GM21717 (cell line): ENCODE results near the gene CUL7.
A peak's percentile ranks its signal among the peaks of the same experiment; 100 is the strongest.
"Not testable (repeated sequence)": the region's sequence is repeated elsewhere in the genome, so short reads cannot be mapped to it uniquely, and the experiment has no call there.

Experiments used
- ATAC-seq: cut with Tn5 transposase; IDR thresholded peaks from one replicate; pipeline ENCODE4 v1.9.1; 2021; ENCODE audit warnings: mild to moderate bottlenecking, moderate library complexity; ENCODE audit not compliant: unreplicated experiment

The CUL7 gene

GRCh38 chr6:43050981-43051380 is 2.7 kb downstream of the CUL7 start:
- no peak for ATAC-seq

DNA sequence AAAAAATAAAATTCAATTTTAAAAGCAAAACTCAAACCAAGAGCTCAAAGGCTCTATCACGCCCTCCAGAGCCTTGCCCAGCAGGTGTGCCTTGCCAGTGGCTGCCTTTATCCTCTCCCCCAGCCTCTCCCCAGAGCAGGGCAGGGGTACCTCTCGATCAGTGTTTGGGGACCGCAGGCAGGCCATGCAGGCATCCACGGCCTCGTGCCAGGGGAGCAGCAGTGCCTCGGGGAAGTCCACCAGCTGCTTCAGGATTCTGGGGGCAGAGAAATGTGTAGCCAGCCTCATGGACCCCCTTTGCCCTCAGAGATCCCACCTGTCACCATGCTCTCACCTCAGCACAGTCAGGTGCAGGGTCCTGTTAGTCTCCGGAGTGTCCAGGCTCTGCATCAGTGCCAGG is 5.7 kb downstream of the CUL7 start:
- ATAC-seq = no peak

DNA sequence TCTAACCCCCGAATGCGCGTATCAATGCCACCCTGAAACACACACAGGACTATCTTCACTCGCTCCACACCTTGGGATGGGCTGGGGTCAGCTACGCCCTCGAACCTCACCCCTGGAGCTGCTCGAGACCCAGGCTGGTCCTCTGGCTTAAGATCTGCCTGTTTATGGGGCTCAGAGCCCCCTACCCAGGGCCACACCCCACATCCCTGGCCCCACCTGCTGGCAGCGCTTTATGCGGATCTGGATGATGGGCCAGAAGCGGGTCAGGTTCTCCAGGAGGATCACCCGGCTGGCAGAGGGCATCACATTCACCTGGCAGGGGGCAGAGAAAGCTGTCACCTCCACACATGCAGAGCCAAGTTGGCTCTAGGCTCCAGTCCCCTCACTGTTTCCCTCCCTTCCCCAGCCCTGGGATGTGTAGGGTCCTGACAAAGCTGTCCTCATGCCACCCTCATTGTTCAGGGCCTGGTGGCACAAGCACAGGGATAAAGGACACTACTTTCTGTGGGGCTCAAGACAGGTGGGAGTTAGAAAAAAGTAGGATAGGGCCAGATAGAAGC is 8.2 kb downstream of the CUL7 start:
- ATAC-seq = no peak

- ATAC-seq = no peak
Measured at GRCh38 chr6:43043310-43043709, 10.3 kb downstream of the CUL7 start.

DNA sequence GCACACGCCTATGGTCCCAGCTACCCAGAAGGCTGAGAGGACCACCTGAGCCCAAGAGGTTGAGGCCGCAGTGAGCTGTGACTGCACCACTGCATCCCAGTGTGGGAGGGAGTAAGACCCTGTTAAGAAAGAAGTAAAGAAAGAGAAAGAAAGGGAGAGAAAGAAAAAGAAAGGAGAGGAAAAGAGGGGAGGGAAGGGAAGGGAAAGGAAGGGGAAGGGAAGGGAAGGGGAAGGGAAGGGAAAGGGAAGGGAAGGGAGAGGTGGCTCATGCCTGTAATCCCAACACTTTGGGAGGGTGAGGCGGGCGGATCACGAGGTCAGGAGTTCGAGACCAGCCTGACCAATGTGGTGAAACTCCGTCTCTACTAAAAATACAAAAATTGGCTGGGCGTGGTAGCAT is 12.2 kb downstream of the CUL7 start:
- not testable (repeated sequence) for ATAC-seq

DNA sequence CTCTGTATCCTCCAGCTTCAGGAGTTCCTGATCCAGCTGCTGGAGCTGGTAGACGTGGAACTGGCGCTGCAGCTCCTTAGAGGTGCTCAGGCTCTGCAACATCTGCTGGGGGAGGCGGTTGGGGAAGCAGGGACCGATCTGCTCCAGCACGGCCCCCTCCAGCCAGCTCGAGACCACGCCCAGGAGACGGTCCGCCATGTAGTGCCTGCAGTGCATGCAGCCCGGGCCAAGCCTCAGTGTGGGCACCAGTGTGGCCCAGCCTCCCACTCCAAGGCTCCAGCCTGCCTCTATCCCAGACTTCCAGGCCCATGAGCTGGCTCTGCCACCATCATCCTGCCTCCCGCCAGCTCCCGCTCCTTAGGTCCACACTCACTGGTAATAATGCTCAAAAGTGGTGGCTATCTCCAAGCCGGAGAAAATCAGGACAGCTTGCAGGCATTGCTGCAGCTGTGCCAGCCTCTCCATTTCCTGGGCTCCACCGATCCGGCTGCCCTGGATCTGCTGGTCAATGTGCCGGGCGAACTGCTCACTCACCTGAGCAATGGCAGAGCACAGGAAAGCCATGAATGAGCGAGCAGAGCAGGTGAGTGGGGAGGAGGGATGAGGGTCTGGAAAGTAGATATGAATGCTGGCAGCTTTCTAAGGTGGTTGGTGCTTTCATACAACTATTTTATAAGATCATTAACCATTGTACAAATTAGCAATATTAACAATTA is 13.0 kb downstream of the CUL7 start:
- ATAC-seq = no peak

GRCh38 chr6:43038727-43039126 is 14.9 kb downstream of the CUL7 start:
- no peak for ATAC-seq

- ATAC-seq = no peak
Measured at GRCh38 chr6:43037706-43038105, 15.9 kb downstream of the CUL7 start.

DNA sequence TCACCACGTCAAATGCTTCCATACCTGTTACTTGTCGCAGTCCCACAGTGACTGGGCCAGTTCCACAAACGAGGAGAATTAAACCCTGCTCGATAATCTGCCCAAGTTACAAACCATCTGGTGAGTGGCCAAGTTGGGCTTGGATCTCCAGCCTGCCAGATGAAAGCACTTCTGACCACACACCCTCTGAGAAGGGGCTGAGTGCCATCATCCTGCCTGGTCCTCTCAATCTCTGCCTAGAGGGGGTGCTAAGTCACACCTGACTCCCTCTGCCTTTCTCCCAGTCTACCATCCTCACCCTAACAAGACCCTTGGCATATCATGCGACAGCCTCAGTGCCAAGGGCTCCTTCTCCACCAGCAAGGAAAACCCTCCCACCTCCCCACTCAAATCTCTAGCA is 16.5 kb downstream of the CUL7 start:
- ATAC-seq = no peak

DNA sequence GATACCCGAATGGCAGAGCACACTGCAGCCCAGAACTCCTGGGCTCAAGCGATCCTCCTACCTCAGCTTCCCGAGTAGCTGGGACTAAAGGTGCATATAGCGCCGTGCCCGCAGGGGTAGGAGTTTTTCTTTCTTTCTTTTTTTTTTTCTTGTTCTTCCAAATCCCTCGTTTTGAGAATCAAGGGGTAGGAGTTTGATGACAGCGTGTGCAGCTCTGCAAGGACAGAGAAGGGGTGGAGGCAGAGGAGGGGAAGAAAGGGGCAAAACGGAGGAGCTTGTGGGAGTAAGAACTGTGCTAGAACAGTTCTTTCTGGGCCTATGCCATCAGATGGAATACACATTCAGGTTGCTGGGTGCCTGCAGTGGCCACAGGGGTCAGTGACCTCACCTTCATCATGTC is 16.9 kb downstream of the CUL7 start:
- no peak for ATAC-seq

- no peak for ATAC-seq
Measured at GRCh38 chr6:43035495-43036194, 18.0 kb downstream of the CUL7 start.

GRCh38 chr6:43034190-43034525 is 19.5 kb downstream of the CUL7 start:
- no peak for ATAC-seq

DNA sequence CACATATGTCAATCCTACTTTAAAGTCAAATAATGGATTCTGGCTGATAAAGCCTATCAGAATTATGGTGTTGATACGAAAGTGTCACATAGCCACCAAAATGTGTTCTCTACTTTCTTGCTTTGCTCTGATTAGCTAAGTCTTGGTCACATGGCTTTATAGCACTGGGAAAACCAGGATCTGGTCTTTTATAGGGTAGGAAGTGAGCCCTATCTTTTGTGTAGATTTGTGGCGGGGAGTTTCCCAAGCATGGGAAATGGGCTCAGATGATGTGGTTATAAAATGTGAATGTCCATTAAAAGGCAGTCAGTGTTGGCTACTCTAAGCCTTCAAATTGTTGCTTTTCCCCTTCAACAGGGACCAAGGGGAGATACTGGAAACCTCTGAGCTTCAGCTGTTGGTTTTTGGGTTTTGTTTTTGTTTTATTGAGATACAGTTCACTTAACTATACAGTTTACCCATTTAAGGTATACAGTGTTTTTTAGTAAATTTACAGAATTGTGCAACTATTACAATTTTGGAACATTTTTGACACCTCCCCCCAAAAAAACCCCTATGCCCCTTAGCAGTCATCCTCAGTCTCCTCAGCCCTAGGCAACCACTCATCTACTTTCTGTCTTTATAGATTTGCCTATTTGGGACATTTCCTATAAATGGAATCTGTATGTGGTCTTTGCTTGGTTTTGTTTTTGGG is 20.0 kb downstream of the CUL7 start:
- ATAC-seq = no peak

GRCh38 chr6:43032326-43032725 is 21.3 kb downstream of the CUL7 start:
- no peak for ATAC-seq

GRCh38 chr6:43029120-43029519 is 24.5 kb downstream of the CUL7 start:
- no peak for ATAC-seq

- no peak for ATAC-seq
Measured at GRCh38 chr6:43026365-43026764, 27.3 kb downstream of the CUL7 start.

DNA sequence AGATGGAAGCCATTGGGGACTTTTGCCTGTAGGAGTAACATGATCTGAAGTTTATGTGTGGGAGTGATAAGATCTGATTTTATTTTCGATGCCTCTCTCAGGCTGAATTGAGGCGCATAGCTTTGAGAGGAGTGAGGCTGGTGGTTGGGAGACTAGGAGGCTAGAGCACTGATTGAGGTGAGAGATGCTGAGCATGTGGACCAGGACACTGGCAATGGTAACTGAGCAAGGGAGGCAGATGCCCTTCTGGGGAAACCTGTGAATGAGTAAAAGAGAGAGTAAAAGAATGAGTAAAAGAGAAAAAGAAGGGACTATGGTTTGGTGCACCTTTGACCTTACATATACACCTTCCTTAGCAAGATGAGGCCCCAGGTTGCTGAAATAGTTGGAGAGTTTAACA is 29.2 kb downstream of the CUL7 start:
- ATAC-seq = no peak

- peak; percentile 49 for ATAC-seq
Measured at GRCh38 chr6:43021270-43022047, 32.2 kb downstream of the CUL7 start, which contains the start of gene RRP36. RRP36 (plus strand) TSS chr6:43021623; CDS start chr6:43021655, 32 bp downstream.

- no peak for ATAC-seq
Measured at GRCh38 chr6:43020847-43021246, 32.8 kb downstream of the CUL7 start.

- ATAC-seq = no peak
Measured at GRCh38 chr6:43020052-43020705, 33.5 kb downstream of the CUL7 start.
